Stimulated activated CD8-positive, alpha-beta memory T cell treated with anti-CD3 and anti-CD28 coated beads, Interleukin-15, amount 100 ng/mL, for 4 hours (primary cell): ENCODE data around the gene PLCH1.
"Not testable (repeated sequence)": the region's sequence is repeated elsewhere in the genome, so short reads cannot be mapped to it uniquely, and the experiment has no call there.

Experiments
- DNase-seq, 2 donors: peaks; one replicate each; pipeline ENCODE4 v3.0.0-alpha.2; 2020; ENCODE audit warnings: low read depth in 2 of 2

PLCH1 gene

DNA sequence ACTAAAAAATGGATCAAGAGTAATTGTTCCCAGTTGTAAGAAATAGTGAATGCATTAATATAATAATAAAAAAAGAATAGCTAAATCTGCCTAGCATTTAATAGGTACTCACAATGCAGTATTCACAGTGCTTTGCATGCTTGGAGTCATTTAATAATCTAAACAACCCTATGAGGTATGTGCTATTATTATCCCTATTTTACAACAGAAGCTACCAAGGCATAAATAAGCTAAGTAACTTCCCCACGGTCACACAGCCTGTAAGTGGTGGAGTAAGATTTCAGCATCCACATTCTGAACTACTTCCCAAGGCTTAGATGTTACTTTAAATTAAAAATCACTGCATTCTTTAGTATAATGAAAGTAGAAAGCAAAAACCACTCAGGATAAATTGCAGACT lies 102.9 kb downstream of the PLCH1 start:
- DNase-seq, result no peak

DNA sequence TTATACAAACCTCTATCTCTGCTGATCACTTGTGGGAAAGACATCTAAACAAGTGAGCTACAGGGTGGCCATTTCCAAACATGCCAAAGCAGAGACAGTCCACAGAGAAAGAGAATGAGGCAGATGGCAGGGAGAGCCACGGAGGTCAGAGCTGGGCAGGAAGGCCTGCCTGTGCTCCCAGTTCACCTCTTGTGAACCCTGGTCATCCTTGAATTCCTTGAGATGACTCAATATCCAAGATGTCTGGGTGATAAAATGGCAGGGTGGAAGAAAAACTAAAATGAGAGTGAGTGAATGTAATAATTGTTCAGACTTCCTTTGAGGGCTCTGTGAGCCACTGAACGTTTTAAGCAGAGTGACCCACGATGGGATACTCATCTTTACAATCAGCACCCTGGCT lies 104.8 kb downstream of the PLCH1 start:
- DNase-seq, result no peak

DNA sequence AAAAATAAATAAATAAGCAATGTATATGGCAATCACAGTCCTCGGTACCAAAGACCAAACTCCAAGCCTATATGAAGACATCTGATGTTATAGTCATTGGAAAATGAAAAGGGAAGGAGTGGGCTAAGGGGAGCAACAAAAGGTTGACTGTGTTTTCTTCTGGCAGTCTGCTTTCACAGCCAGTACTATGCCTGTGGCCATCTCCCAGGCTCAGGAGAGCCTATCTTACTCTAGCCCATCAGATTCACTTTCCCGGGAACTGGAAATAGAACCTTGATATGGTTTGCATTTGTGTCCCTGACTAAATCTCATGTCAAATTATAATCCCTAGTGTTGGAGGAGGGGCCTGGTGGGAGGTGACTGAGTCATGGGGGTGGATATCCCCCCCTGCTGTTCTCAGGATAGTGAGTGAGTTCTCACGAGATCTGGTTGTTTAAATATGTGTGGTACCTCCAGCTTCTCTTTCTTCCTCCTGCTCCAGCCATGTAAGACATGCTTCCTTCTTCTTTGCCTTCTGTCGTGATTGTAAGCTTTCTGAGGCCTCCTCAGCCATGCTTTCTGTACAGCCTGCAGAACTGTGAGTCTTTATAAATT lies 105.3 kb downstream of the PLCH1 start:
- DNase-seq, result no peak

DNA sequence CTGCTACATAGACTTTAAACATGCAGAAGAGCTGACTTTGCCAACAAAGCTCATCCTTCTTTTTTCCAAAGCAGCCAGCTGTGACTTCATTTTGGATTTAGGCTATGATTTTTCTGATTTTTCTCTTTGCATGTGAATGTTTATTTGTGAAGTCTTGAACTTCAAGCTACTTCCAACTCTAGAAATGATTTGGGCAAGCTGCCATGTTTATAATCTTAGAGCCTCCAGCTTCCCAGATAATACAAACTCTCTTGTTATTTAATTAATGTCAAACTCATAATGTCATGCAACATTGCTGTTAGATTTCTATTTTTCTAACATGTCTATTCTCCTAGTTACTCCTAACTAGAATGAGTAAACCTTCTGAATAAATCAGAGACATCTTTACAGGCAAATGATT lies 106.4 kb downstream of the PLCH1 start:
- DNase-seq, result not testable (repeated sequence)

DNA sequence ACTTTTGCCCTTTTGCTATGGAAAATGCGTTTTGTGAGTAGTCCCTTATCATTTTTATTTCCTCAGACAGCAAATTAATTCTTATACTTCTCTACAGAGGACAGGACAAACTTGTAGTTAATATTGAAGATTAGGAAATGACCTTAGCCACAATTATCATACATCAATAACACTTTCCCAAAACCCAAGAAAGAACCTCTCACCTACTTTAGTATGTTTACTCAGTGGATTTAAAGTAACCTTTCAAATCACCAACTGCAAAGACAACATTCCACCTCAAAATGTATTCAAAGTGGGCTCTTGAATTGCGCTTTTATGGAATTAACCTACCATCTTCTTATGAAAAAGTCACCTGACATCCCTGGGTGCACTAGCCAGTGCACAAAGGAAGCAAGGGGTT lies 107.3 kb downstream of the PLCH1 start:
- DNase-seq, result no peak

DNA sequence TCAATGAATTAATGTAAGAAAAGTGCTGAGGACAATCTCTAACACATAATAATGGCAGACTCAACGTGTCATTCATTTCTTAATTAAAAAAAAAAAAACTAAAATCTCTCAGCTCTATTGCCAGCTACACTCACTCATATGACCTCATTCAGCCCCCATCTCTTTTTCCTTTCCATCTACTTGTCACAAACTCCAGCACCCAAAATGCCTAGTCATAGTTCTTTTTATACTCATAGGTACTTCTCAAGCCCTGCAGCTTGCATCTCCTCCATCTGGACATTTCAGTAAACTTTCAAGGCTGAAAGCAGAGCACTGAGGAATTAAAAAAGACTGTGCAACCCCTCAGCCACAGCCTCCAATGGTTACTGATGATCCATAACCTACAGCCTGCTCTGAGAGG lies 109.8 kb downstream of the PLCH1 start:
- no peak for DNase-seq

DNA sequence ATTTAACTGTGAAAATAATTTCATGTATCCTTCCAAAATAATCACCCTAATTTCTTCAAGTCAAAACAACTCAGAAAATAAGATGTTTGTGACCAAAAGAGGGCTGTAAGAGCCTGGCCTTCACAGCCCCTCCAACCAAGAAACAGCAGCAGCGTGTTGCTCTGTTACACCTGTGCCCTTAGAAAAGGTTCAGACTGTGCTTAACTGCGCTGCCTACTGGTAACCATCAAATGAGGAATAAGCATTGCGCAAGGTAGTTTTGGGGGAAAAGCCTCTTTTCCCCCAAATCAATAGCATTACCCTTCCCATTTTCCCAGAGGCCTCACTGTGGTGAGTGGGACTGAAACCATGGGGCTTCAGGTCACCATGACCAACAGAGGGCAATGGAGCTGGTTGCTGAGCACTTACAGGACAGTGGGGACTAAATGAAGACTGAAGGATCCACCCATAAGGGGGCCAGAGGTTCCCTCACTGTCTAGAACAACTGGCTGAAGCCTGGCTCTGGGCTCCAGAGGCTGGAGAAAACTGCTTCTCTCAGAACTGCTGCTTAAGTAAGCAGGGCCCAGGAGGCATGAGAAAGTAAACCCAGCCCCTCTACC lies 110.7 kb downstream of the PLCH1 start:
- DNase-seq, result no peak

DNA sequence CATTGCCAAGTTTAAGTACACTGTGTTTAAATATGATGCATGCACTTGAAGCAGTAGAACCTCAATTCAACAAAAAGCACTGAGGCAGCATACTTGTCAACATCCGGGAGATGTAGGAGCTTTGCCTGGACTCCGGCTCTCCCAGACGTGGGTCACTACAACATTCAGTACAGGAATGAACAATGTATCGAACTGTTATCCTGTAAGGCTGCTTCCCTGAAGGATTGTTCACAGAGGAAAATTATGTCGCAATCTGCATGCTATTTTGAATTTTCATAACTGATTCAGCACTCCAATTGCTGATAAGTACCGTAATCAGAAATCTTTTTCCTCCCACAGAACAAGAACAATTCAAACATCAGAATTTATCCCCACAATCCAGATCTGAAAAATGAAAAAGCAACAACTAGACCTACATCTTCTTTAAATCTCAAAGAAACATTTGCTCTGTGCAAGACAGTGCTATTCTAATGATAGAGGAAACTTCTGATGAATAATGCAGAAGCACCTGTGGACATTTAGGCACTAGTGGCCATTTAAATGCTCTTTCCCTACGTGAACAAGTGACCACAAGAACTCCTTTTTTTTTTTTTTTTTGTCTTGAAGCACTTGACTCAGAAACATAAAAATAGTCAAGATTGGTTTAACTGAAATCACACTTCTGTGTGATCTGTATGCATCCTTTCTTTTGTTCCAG lies 113.4 kb downstream of the PLCH1 start:
- DNase-seq, result no peak

DNA sequence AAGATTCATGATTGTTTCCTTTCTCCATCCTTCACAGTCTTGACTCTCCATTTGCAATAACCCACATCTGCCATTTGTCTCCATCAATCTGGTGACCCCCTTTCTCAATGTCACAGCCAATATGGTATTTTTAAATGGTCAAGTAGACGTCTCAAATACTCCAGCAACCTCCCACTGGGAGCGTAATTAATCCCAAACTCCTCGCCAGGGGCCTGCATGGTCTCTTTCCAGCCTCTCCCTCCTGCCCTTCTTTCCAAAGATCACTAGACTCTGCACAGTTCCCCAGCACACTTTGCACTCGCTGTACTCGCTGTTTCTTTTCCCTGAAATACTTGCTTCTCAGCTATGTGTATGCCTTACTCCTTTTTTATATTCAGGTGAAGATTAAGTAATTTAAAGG lies 115.3 kb downstream of the PLCH1 start:
- DNase-seq, result no peak

DNA sequence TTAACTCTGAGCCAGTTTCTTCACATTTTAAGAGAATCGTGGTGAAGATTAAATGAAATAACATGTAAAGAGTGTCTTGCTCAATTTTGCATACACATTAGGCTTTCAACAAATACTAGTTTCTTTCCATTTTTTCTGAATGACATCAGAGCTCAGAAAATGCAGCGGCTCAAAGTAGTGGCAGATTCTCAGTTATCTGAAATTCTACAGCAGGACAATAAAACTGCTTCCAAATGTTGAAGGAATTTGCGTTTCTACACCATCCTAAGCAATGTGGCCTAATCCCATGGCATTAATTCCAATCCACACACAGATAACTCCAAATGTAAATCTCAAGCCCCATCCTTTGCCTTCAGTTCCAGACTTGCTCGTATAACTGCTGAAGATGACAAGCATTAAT lies 115.8 kb downstream of the PLCH1 start:
- DNase-seq, result no peak

DNA sequence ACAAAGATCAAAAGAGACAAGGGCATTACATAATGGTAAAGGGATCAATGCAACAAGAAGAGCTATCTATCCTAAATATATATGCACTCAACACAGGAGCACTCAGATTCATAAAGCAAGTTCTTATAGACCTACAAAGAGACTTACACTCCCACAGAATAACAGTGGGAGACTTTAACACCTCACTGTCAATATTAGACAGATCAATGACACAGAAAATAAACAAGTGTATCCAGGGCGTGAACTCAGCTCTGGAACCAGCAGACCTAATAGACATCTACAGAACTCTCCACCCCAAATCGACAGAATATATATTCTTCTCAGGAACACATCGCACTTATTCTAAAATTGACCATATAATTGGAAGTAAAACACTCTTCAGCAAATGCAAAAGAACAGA lies 122.2 kb downstream of the PLCH1 start:
- not testable (repeated sequence) for DNase-seq

DNA sequence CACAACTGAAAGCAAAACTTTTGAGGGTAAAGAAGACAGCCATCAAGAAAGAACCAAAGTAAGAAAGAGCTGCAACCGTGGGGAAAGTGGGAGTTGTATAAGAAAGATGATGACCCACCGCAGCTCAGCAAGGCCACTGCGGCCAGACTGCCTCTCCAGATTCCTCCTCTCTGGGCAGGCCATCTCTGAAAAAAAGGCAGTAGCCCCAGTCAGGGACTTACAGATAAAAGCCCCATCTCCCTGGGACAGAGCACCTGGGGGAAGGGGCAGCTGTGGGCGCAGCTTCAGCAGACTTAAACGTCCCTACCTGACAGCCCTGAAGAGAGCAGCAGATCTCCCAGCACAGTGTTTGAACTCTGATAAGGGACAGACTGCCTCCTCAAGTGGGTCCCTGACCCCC lies 124.3 kb downstream of the PLCH1 start:
- not testable (repeated sequence) for DNase-seq

DNA sequence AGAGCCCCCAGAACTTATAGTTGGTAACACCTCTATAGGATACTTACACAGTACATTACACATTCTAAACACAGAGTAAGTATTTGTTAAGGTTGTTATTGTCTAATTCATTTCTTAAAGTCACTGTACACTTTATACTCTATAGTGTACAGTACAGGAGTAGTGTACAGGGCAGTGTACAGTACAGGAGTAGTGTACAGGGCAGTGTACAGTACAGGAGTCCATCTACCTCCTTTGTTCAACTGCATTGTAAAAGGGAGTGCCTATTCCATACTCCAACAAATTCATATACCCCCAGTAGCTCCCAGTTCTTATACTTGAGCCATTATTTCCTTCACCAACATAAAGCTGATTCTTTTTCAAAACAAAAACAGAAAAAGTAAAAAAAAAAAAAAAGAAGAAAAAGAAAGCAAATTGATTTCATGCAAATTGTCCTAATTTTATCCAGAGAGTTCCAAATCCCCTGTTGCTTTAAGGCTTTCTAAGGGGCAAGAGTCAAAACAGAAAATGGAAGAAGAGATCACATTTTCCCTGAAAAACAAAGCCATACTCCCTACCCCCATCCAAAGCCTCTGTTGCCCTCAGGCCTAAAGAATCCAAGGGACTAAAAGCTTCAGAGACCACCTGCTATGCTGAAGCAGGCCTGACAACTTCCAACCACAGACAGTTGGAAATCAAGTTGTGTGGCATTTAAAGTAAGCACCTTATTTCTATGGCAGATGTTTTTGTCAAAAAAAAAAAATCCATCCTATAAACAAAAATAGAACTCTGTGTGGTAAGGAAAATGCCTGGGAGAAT lies 125.6 kb downstream of the PLCH1 start:
- DNase-seq, result no peak

DNA sequence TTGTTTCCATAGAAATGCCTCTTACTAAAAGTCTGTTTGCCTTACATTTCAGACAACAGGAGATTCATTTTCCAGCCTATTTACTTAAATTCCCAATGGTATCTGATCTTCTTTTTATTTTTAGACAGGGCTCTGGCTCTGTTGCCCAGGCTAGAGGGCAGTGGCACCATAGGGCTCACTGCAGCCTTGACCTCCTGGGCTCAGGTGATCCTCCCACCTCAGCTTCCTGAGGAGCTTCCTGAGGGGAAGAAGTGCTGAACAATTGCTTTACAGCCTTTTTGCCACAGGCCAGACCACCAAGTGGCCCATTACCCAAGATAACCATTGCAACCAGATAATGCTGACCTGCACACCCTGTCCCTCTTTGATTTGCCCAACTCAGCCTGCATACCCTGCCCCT lies 126.3 kb downstream of the PLCH1 start:
- no peak for DNase-seq

DNA sequence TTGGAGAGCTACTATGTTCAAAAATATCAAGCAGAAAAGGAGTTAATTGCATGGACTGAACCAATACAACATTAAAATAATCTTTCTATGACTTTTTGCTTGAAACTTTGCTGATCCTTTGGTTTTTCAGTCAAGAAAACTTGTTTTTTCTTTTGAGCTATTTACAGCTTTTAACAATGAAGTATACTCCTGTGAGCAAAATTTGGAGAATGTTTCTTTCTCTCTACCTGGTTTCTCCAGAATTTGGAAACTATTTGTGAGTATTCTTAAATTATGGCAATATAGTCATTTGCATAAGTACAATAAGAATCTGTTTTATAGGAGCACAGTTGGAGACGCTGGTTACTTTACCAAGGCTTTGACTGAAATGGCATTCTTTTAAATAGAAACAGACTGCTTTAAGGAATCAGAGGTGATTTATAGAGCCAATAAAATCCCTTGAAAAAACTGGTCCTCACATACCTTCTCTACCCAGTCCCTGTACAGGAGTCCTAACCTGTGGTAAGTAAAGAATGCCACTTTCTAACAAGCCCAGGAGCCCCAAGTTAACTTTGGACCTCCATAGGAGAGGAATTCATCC lies 127.4 kb downstream of the PLCH1 start:
- DNase-seq, result no peak

DNA sequence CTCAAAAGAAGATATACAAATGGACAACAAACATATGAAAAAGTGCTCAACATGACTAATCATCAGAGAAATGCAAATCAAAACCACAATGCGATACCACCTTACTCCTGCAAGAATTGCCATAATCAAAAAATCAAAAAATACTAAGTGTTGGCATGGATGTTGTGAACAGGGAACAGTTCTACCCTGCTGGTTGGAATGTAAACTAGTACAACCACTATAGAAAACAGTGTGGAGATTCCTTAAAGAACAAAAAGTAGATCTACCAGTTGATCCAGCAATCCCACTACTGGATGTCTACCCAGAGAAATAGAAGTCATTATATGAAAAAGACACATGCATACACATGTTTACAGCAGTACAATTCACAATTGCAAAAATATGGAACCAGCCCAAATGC lies 129.7 kb downstream of the PLCH1 start:
- not testable (repeated sequence) for DNase-seq

DNA sequence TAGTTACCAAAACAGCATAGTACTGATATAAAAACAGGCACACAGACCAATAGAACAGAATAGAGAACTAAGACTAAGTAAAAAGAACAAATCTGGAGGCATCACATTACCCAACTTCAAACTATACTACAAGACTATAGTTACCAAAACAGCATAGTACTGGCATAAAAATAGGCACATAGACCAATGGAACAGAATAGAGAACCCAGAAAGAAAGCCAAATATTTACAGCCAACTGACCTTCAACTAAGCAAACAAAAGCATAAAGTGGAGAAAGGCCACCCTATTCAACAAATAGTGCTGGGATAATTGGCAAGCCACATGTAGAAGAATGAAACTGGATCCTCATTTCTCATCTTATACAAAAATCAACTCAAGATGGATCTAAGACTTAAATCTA lies 130.5 kb downstream of the PLCH1 start:
- not testable (repeated sequence) for DNase-seq

DNA sequence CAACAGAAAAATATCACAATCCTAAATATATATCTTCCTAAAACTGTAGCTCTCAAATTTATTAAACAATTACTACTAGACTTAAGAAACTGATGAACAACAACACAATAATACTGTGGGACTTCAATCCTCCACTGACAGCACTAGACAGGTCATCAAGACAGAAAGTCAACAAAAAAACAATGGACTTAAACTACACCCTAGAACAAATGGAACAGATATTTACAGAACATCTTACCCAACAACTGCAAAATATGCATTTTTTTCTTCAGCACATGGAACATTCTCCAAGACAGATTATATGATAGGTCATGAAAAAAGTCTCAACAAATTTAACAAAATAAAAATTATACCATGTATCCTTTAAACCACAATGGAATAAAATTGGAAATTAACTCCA lies 133.4 kb downstream of the PLCH1 start:
- DNase-seq, result no peak

DNA sequence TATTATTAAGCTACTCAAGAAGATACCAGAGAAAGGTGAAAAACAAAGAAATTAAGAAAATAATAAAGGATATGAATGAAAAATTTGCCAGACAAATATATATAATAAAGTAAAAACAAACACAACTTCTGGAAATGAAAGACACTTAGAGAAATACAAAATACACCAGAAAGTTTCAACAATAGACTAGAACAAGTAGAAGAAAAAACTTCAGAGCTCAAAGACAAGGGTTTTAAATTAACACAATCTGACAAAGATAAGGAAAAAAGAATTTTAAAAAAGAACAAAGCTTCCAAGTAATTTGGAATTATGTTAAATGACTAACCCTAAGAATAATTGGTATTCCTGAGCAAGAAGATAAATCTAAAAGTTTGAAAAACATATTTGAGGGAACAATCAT lies 135.3 kb downstream of the PLCH1 start:
- DNase-seq, result no peak

DNA sequence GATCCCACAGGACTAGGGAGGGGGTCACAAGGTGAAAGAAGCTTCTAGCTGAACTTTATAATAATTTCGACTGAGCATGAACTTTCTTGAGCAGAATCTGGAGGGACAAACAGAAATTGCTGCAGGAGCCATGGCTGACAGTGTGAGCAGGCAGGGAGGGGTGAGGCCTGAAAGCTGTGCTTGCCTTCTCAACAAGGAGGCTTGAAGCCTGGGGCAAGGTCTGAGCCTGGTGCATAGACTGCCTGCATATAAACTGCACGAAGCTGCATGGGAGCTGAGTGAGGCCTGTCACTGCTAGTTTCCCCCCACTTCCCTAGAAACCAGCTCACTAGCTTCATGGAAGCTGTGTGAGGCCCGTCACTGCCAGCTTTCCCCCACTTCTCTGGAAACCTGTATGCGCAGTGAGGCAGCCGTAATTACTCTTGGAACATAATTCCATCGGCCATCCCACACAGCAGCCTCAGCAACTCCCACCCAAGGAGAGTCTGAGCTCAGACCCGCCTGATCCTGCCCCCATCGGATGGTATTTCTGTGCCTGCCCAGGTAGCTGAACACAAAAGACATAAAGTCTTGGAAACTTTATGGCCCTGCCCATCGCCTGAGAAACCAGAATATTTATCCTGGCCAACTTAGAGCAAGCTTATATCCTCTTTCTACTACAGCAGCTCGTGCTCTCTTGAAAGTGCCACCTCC lies 136.5 kb downstream of the PLCH1 start:
- DNase-seq, result no peak

DNA sequence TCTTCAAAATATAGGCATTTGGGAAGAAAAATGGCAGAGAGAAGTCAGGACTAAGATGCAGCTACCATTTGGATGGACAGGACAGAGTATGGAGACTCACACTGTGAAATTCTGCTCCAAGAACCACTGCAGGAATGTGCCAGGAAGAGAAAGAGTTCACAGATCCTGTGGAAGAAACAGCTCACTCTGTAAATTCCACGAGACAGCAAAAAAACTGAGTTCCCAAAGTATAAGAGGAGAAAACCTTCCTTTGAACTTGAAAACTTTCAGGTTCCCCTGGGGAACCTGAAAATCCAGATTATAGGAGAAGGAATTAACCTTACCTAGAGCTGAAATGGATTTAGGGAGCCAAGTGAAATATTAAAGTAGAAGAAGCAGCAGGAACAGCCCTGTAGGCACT lies 137.1 kb downstream of the PLCH1 start:
- no peak for DNase-seq

DNA sequence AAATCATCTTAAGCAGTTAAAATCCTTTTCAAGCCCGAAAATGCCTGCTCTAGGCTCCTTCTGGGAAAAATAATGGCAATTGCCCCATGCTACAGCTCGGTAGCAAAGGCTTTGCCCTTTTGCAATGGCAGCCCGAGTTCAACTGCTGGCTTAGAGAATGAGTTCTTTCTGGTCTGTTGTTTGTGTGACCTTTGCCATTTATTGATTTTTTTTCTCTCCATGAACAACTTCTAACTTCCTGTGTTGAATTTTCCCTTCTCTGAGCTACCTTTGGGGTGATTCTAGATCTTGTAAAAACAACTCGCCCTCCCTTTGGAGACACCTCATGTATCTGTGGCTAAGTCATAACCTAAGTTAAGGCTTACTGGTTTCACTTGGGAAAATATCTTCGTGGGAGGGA lies 139.3 kb downstream of the PLCH1 start:
- DNase-seq, result no peak
